Osteoblast (primary cell): Measurements from ENCODE around the gene CRY2. TPM values are rescaled to one million over a fixed set of nuclear protein-coding genes. Genes with fewer than 3 reads are reported as not detected.

ENCODE experiments used
- DNase-seq: peaks from one replicate; pipeline ENCODE4 v3.0.0; 2011; ENCODE audit warnings: low spot score, mixed read lengths; ENCODE audit not compliant: insufficient read length; ENCODE audit errors: missing footprints
- H2AFZ ChIP-seq: 2 replicates; pipeline ENCODE4 v1.6.0; 2011; ENCODE audit warnings: mild to moderate bottlenecking, low read length
- H3K27ac ChIP-seq: 2 replicates; pipeline ENCODE4 v1.5.1; 2011; ENCODE audit warnings: mild to moderate bottlenecking, low read depth, low read length, moderate library complexity
- H3K27me3 ChIP-seq: 2 replicates; pipeline ENCODE4 v1.6.0; 2012; ENCODE audit warnings: mild to moderate bottlenecking, control low read depth, inconsistent platforms, low read length, moderate library complexity; ENCODE audit not compliant: insufficient read depth
- H3K36me3 ChIP-seq: 2 replicates; pipeline ENCODE4 v1.5.1; 2011; ENCODE audit warnings: mild to moderate bottlenecking, low read length, control low read depth, moderate library complexity; ENCODE audit not compliant: insufficient read depth
- H3K4me1 ChIP-seq: 2 replicates; pipeline ENCODE4 v1.5.1; 2011; ENCODE audit warnings: mild to moderate bottlenecking, low read length, control low read depth, moderate library complexity; ENCODE audit not compliant: insufficient read depth
- H3K4me2 ChIP-seq: 2 replicates; pipeline ENCODE4 v1.6.0; 2011; ENCODE audit warnings: mild to moderate bottlenecking, low read length; ENCODE audit not compliant: insufficient read depth
- H3K4me3 ChIP-seq: fragments of 200-600 bp; sonication (generic); 3 replicates; pipeline ENCODE4 v1.5.1; 2012; ENCODE audit warnings: mild to moderate bottlenecking, low read length, inconsistent platforms; ENCODE audit not compliant: insufficient read depth
- H3K79me2 ChIP-seq: 2 replicates; pipeline ENCODE4 v1.6.0; 2012; ENCODE audit warnings: mild to moderate bottlenecking, low read length, control low read depth, inconsistent platforms; ENCODE audit not compliant: insufficient read depth
- H3K9me3 ChIP-seq: 2 replicates; pipeline ENCODE4 v1.5.1; 2011; ENCODE audit warnings: low read depth, low read length, control low read depth
- H4K20me1 ChIP-seq: 2 replicates; pipeline ENCODE4 v1.6.0; 2012; ENCODE audit warnings: mild to moderate bottlenecking, low read length, control low read depth; ENCODE audit not compliant: insufficient read depth
- total RNA-seq: library from RNA; depleted of rRNA; stranded (reverse); fragments of >200 nt; gene quantifications from 2 replicates; pipeline ENCODE4 v1.2.3, GENCODE V29; 2012
- TF ChIP-seq, protein P1 (sequence below): IDR thresholded peaks from 2 replicates; pipeline ENCODE4 v1.5.1; 2011; ENCODE audit warnings: mild to moderate bottlenecking, low read depth, low read length, moderate library complexity; ENCODE audit errors: extremely low read depth

CRY2 gene
- total RNA-seq, 1 donor: 21.0 TPM

DNA sequence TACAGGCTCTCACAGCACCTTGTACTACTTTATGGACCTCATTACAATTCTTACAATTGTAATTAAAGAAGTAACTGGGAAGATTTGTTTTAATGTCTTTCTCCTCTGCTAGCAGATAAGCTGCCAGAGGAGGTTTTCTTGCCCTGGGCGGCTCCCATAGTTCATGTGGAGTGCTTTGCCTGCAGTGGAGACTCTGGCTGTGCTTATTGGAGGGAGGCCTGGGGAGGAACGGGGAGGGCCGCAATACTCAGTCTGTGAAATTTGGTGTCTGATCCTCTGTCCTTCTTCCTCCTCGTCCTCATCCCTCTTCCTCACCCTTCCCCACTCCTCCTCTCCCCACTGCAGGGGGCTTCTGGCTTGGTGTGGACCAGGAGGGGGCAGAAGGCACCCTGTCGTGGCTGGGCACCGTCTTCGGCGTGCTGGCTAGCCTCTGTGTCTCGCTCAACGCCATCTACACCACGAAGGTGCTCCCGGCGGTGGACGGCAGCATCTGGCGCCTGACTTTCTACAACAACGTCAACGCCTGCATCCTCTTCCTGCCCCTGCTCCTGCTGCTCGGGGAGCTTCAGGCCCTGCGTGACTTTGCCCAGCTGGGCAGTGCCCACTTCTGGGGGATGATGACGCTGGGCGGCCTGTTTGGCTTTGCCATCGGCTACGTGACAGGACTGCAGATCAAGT is 36.7 kb upstream of the CRY2 start:
- peaks cover 33% of the 10 kb centered on the region for H3K36me3 ChIP-seq
- no peak overlapping the region for H2AFZ ChIP-seq
- DNase-seq: peak; percentile 55
- H3K9me3 ChIP-seq: no peaks in the 10 kb centered on the region
- no peak overlapping the region for H3K4me3 ChIP-seq
- peaks cover 51% of the 10 kb centered on the region for H4K20me1 ChIP-seq
- H3K4me2 ChIP-seq: no peak overlapping the region
- no peak overlapping the region for H3K27ac ChIP-seq
- peaks cover 28% of the 10 kb centered on the region for H3K79me2 ChIP-seq
- H3K27me3 ChIP-seq: no peaks in the 10 kb centered on the region
- TF ChIP-seq, protein P1, sequence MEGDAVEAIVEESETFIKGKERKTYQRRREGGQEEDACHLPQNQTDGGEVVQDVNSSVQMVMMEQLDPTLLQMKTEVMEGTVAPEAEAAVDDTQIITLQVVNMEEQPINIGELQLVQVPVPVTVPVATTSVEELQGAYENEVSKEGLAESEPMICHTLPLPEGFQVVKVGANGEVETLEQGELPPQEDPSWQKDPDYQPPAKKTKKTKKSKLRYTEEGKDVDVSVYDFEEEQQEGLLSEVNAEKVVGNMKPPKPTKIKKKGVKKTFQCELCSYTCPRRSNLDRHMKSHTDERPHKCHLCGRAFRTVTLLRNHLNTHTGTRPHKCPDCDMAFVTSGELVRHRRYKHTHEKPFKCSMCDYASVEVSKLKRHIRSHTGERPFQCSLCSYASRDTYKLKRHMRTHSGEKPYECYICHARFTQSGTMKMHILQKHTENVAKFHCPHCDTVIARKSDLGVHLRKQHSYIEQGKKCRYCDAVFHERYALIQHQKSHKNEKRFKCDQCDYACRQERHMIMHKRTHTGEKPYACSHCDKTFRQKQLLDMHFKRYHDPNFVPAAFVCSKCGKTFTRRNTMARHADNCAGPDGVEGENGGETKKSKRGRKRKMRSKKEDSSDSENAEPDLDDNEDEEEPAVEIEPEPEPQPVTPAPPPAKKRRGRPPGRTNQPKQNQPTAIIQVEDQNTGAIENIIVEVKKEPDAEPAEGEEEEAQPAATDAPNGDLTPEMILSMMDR: no peak
- peaks cover 23% of the 10 kb centered on the region for H3K4me1 ChIP-seq

DNA sequence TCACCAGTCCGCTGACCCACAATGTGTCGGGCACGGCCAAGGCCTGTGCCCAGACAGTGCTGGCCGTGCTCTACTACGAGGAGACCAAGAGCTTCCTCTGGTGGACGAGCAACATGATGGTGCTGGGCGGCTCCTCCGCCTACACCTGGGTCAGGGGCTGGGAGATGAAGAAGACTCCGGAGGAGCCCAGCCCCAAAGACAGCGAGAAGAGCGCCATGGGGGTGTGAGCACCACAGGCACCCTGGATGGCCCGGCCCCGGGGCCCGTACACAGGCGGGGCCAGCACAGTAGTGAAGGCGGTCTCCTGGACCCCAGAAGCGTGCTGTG is 36.2 kb upstream of the CRY2 start:
- Histone ChIP-seq H3K9me3 (no peaks in the 10 kb centered on the region), H3K36me3 (peaks cover 33% of the 10 kb centered on the region)

DNA sequence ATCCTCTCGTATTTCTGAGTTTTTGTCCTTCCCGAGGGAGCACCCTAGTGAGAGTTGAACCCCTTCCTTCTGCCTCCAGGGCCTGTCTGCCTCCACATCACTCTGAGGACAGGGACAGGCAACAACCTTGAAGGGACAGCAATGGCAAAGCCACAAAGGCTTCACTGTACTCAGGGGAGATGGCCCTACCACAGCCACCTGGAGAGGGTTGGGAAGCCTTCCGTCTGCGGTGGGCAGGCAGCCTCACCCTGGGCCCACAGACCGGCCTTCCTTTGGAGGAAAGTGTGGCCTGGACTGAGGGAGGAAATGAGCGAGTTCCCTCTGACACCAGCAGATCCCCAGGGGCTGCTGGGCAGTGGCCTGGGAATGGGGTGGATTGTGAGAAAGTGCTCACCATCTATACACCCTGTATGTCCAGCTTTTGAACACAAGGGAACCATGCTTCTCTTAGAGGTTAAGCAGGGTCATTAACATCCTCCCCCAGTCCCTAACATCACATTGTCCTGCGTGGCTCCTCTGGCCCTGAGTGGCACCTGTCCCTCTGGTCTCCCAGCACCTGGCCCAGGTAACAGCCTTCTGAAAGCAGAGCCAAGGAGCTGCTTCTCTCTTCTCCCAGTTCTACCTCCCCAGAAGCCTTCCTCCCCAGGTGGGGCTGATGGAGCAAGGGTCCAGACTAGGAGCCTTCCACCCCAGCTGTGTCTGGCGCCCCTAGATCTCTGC is 35.5 kb upstream of the CRY2 start:
- TF ChIP-seq, protein P1: no peak
- Histone ChIP-seq H3K79me2 (peaks cover 17% of the 10 kb centered on the region), H4K20me1 (peaks cover 40% of the 10 kb centered on the region), H3K27ac (no peak overlapping the region), H3K9me3 (no peaks in the 10 kb centered on the region), H3K4me2 (no peak overlapping the region), H2AFZ (no peak overlapping the region), H3K36me3 (peaks cover 29% of the 10 kb centered on the region), H3K27me3 (no peaks in the 10 kb centered on the region), H3K4me3 (no peak overlapping the region), H3K4me1 (peaks cover 13% of the 10 kb centered on the region)
- DNase-seq: no peak

More for the DNA sequence above, 36.2 kb upstream of the CRY2 start:
- Histone ChIP-seq H3K4me3 (no peak overlapping the region), H3K27ac (no peak overlapping the region), H3K4me1 (peaks cover 19% of the 10 kb centered on the region), H3K27me3 (no peaks in the 10 kb centered on the region), H3K4me2 (no peak overlapping the region), H2AFZ (no peak overlapping the region), H4K20me1 (peaks cover 46% of the 10 kb centered on the region), H3K79me2 (peaks cover 23% of the 10 kb centered on the region)
- TF ChIP-seq, protein P1: no peak
- DNase-seq: no peak
